GM12878 (cell line): Measurements from ENCODE around the gene RASGRF1. TPM values are rescaled to one million over a fixed set of nuclear protein-coding genes. Genes with fewer than 3 reads are reported as not detected.

ENCODE experiments used
- ATAC-seq: fragments of 200-7000 bp; cut with Tn5 transposase; 3 replicates; pipeline ENCODE4 v1.9.1; 2020; ENCODE audit warnings: mild to moderate bottlenecking, moderate library complexity
- BruUV-seq: library from RNA; stranded (reverse); fragments of 400-500 nt; replicated peaks from 2 replicates; lab custom pipeline; 2021; lab: Mats Ljungman, UMichigan
- CTCF ChIA-PET: fragments of 300-600 bp; sonication (Branson Sonifier 250); formaldehyde crosslinking; extraction: SDS; loops from one replicate; lab custom pipeline; 2021; ENCODE audit warnings: inconsistent platforms; lab: Yijun Ruan, JAX
- POLR2A ChIA-PET: fragments of 350-600 bp; formaldehyde crosslinking; extraction: SDS; loops from one replicate; lab custom pipeline; 2021; ENCODE audit warnings: inconsistent platforms; lab: Charles Lee
- RAD21 ChIA-PET: fragments of 300-600 bp; sonication (Branson Sonifier 250); formaldehyde crosslinking; loops from one replicate; lab custom pipeline; 2023; ENCODE audit warnings: antibody characterized with exemption; ENCODE audit not compliant: unreplicated experiment; lab: Charles Lee
- SMC1A ChIA-PET: fragments of 300-600 bp; sonication (Branson Sonifier 250); formaldehyde crosslinking; loops from one replicate; lab custom pipeline; 2023; ENCODE audit not compliant: unreplicated experiment, uncharacterized antibody; lab: Charles Lee
- DNase-seq: peaks from one replicate; pipeline ENCODE4 v3.0.0-alpha.2; 2011; ENCODE audit warnings: low read depth, low spot score
- FAIRE-seq: peaks from 3 replicates; lab custom pipeline; 2011; peaks lifted over from hg19 to GRCh38; lab: Jason Lieb, UNC
- H2AFZ ChIP-seq: 2 replicates; pipeline ENCODE4 v1.6.0; 2011; ENCODE audit warnings: low read depth, low read length, control low read depth; ENCODE audit not compliant: control insufficient read depth
- H3K27ac ChIP-seq: 2 replicates; pipeline ENCODE4 v1.5.1; 2011; ENCODE audit warnings: control low read depth; ENCODE audit not compliant: control insufficient read depth, insufficient read depth
- H3K27me3 ChIP-seq, 2 experiments: replicated peaks in 1 of 2; 2 replicates each; pipeline versions ENCODE4 v1.6.0 to v1.6.1; 2011; ENCODE audit warnings: low read length in 1 of 2; ENCODE audit not compliant: control insufficient read depth in 2 of 2, insufficient read depth in 2 of 2
- H3K36me3 ChIP-seq, 2 experiments: 2 replicates each; pipeline ENCODE4 v1.5.1; 2011; ENCODE audit warnings: low read length in 1 of 2; ENCODE audit not compliant: control insufficient read depth in 2 of 2, insufficient read depth in 2 of 2
- H3K4me1 ChIP-seq: 2 replicates; pipeline ENCODE4 v1.6.1; 2011; ENCODE audit warnings: mild to moderate bottlenecking, low read length, moderate library complexity, mixed read lengths; ENCODE audit not compliant: control insufficient read depth, insufficient read depth
- H3K4me2 ChIP-seq: 2 replicates; pipeline ENCODE4 v1.6.0; 2011; ENCODE audit warnings: control low read depth; ENCODE audit not compliant: control insufficient read depth, insufficient read depth
- H3K4me3 ChIP-seq: fragments of 200-600 bp; sonication (generic); 2 replicates; pipeline ENCODE4 v1.5.1; 2016
- H3K79me2 ChIP-seq: 2 replicates; pipeline ENCODE4 v1.6.0; 2011; ENCODE audit warnings: low read length; ENCODE audit not compliant: control insufficient read depth, insufficient read depth
- H3K9ac ChIP-seq: 2 replicates; pipeline ENCODE4 v1.8.0; 2011; ENCODE audit warnings: low read length, control low read depth, mixed read lengths; ENCODE audit not compliant: control insufficient read depth, insufficient read depth
- H3K9me3 ChIP-seq: replicated peaks from 3 replicates; pipeline ENCODE4 v1.5.1; 2011; ENCODE audit warnings: mild to moderate bottlenecking, low read length; ENCODE audit not compliant: control insufficient read depth, insufficient read depth
- H4K20me1 ChIP-seq: 2 replicates; pipeline ENCODE4 v1.6.0; 2011; ENCODE audit not compliant: control insufficient read depth, insufficient read depth
- EED ChIP-seq: sonication (generic); IDR thresholded peaks from 2 replicates; pipeline ENCODE4 v1.6.1; 2016; ENCODE audit warnings: antibody characterized with exemption, low read depth
- EGR1 ChIP-seq, 2 experiments: IDR thresholded peaks; 1 replicate in 1 of 2; 2 replicates in 1 of 2; pipeline ENCODE4 v1.6.1; 2011 to 2012; ENCODE audit warnings: low read depth in 2 of 2, low read length in 2 of 2, borderline replicate concordance in 1 of 2, mild to moderate bottlenecking in 1 of 2, moderate library complexity in 1 of 2
- ETV6 ChIP-seq, 2 experiments: fragments of 450-650 bp in 1 of 2; IDR thresholded peaks in 1 of 2; conservative IDR thresholded peaks in 1 of 2; 2 replicates each; pipeline ENCODE4 v1.6.1; 2014; ENCODE audit warnings: antibody characterized with exemption in 1 of 2, borderline replicate concordance in 1 of 2, low read depth in 1 of 2, mild to moderate bottlenecking in 1 of 2, moderate library complexity in 1 of 2
- GATAD2B ChIP-seq: fragments of 450-650 bp; conservative IDR thresholded peaks from 2 replicates; pipeline ENCODE4 v1.6.1; 2017; ENCODE audit warnings: low read depth, mild to moderate bottlenecking, moderate library complexity
- HSF1 ChIP-seq: fragments of 150-350 bp; IDR thresholded peaks from 2 replicates; pipeline ENCODE4 v1.6.1; 2014; ENCODE audit warnings: mild to moderate bottlenecking, low read depth, low read length
- KLF5 ChIP-seq: fragments of 450-650 bp; IDR thresholded peaks from 2 replicates; pipeline ENCODE4 v1.6.1; 2014; ENCODE audit warnings: mild to moderate bottlenecking; ENCODE audit not compliant: partially characterized antibody
- MEF2B ChIP-seq: fragments of 450-650 bp; IDR thresholded peaks from 2 replicates; pipeline ENCODE4 v1.6.1; 2018; ENCODE audit warnings: mild to moderate bottlenecking, moderate library complexity; ENCODE audit not compliant: partially characterized antibody, poor library complexity, severe bottlenecking
- NFXL1 ChIP-seq: fragments of 450-650 bp; IDR thresholded peaks from 2 replicates; pipeline ENCODE4 v1.6.1; 2017; ENCODE audit warnings: antibody characterized with exemption, mild to moderate bottlenecking, borderline replicate concordance
- PAX5 ChIP-seq: IDR thresholded peaks from 2 replicates; pipeline ENCODE4 v1.6.1; 2011; ENCODE audit warnings: low read depth, low read length, borderline replicate concordance
- PRDM15 ChIP-seq: fragments of 450-650 bp; formaldehyde crosslinking; IDR thresholded peaks from 2 replicates; pipeline ENCODE4 v1.4.0; 2020; ENCODE audit warnings: mild to moderate bottlenecking, moderate library complexity
- RUNX3 ChIP-seq: IDR thresholded peaks from 2 replicates; pipeline ENCODE4 v1.6.1; 2012; ENCODE audit warnings: low read length, inconsistent platforms
- ZBTB11 ChIP-seq: fragments of 450-650 bp; formaldehyde crosslinking; IDR thresholded peaks from 2 replicates; pipeline ENCODE4 v1.5.0; 2022; ENCODE audit warnings: mild to moderate bottlenecking, missing genetic modification characterization
- ZNF207 ChIP-seq: fragments of 450-650 bp; IDR thresholded peaks from 2 replicates; pipeline ENCODE4 v1.6.1; 2014; ENCODE audit warnings: antibody characterized with exemption, mild to moderate bottlenecking, borderline replicate concordance
- WGBS: methylation state at CpG from one replicate; pipeline ENCODE4 v1.1.6; 2016; ENCODE audit warnings: low lambda C conversion rate; ENCODE audit not compliant: insufficient replicate concordance, insufficient coverage; ENCODE audit errors: missing lambda C conversion rate; 5-methylcytosine and 5-hydroxymethylcytosine counted together
- in situ Hi-C: fragments of 300-500 bp; cut with MboI; formaldehyde crosslinking; loops from 9 replicates; pipeline ENCODE4 v1.14.3; 2018; ENCODE audit warnings: mixed read lengths
- intact Hi-C: fragments of 100-400 bp; cut with micrococcal nuclease; formaldehyde crosslinking; loops from one replicate; pipeline ENCODE4 v1.14.2; 2022; ENCODE audit not compliant: unreplicated experiment
- polyA plus RNA-seq, 11 experiments: library from polyadenylated mRNA; depleted of rRNA in 4 of 11; unstranded in 6 of 11; stranded (reverse) in 5 of 11; fragments of >200 nt; fragmentation: Nextera tagmentation in 4 of 11; fragmentation: Illumina TruSeq in 1 of 11; extraction: Ambion mirVana in 4 of 11; extraction: Trizol in 1 of 11; gene quantifications; 1 replicate in 1 of 11; 2 replicates in 10 of 11; pipeline versions ENCODE4 v1.2.1 to v1.2.3, GENCODE V29; 2011 to 2016; ENCODE audit warnings: inconsistent platforms in 2 of 11, missing spikeins in 2 of 11, low read depth in 1 of 11
- total RNA-seq, 4 experiments: library from RNA; depleted of rRNA in 3 of 4; stranded (reverse); fragments of >200 nt in 3 of 4; fragmentation: Illumina TruSeq in 1 of 4; extraction: Trizol in 1 of 4; gene quantifications; 2 replicates each; pipeline versions ENCODE4 v1.2.1 to v1.2.3, GENCODE V29; 2013 to 2021

Gene RASGRF1
- total and polyA plus RNA-seq, 10 of the 15 experiments (the other 5 are each of a cell fraction or from before 2014, with no cell fraction given), result 0.20 to 1.9 (median 0.86) TPM

- no peak for TF ChIP-seq RUNX3
- no peak for TF ChIP-seq PRDM15 (CRISPR knock-in tag)
- no peak for TF ChIP-seq MEF2B
- no peak for TF ChIP-seq EGR1 (IDR thresholded peaks at IDR 0.05; ENCODE audit: borderline replicate concordance in 1 of 2, low read depth in 2 of 2, low read length in 2 of 2)
- no peak for TF ChIP-seq ZBTB11 (CRISPR knock-in tag)
- TF ChIP-seq KLF5, result no peak
- TF ChIP-seq HSF1, result no peak
- TF ChIP-seq ZNF207, result no peak
- TF ChIP-seq EED, result no peak
- TF ChIP-seq PAX5, result no peak
- no peak for TF ChIP-seq GATAD2B
- TF ChIP-seq ETV6 (conservative IDR thresholded peaks at IDR 0.05 in 1 of 2, IDR thresholded peaks at IDR 0.05 in 1 of 2; ENCODE audit: borderline replicate concordance in 1 of 2, low read depth in 1 of 2), result no peak
- TF ChIP-seq NFXL1, result no peak
- H3K27me3 ChIP-seq, result no peaks in the 10 kb centered on the region
- H3K4me1 ChIP-seq, result no peaks in the 10 kb centered on the region
- ChIA-PET RAD21 (interaction anchor here (0.9 to 1.8 kb wide), 4 partner anchors 9 to 59 kb away, joined by 4 to 6 read pairs (median 4); no protein-coding TSS in a partner anchor), SMC1A (interaction anchor here (0.8 to 1.5 kb wide), 5 partner anchors 9 to 57 kb away, joined by 3 to 8 read pairs (median 3); no protein-coding TSS in a partner anchor), CTCF (interaction anchor here (0.9 to 2.2 kb wide), 6 partner anchors 8 to 94 kb away, joined by 3 to 14 read pairs (median 4); no protein-coding TSS in a partner anchor), POLR2A (interaction anchor here (0.7 to 1.8 kb wide), 3 partner anchors 10 to 24 kb away, joined by 3 to 10 read pairs (median 6); partner anchors contain the start of gene CTSH)
- no peak overlapping the region for H3K27ac ChIP-seq
- DNase-seq (no peak), ATAC-seq (no peak; the same call in 2 of the 3 replicates), FAIRE-seq (no peak)
- H3K9me3 ChIP-seq, result no peaks in the 10 kb centered on the region
- no peak overlapping the region for H3K4me3 ChIP-seq
- in situ Hi-C loops (no loop called here), intact Hi-C loops (no loop called here)
- H3K36me3 ChIP-seq, result no peaks in the 10 kb centered on the region
- H3K9ac ChIP-seq, result no peak overlapping the region
- H3K4me2 ChIP-seq, result no peak overlapping the region
- H3K79me2 ChIP-seq, result no peaks in the 10 kb centered on the region
- BruUV-seq, result no TSS peak
- H4K20me1 ChIP-seq, result no peaks in the 10 kb centered on the region
- H2AFZ ChIP-seq, result no peak overlapping the region
- WGBS, result 96% methylated on average over 2 of the region's 2 CpGs
These were observed 122.5 kb downstream of the RASGRF1 start for GRCh38 chr15:78968114-78968513.
